Osteocyte (in vitro differentiated cells): ENCODE measurements around the gene FAM53A. TPM values are rescaled to one million over a fixed set of nuclear protein-coding genes. Genes with fewer than 3 reads are reported as not detected.

ENCODE experiments used
- DNase-seq: peaks from one replicate; pipeline ENCODE4 v3.0.0; 2021; ENCODE audit warnings: mixed read lengths; ENCODE audit not compliant: unreplicated experiment; ENCODE audit errors: extremely low spot score
- H3K27ac Mint-ChIP-seq: one replicate; pipeline ENCODE4 v1.8.0; 2021; ENCODE audit warnings: mild to moderate bottlenecking, mixed read lengths; ENCODE audit not compliant: unreplicated experiment
- H3K27me3 Mint-ChIP-seq: one replicate; pipeline ENCODE4 v1.8.0; 2021; ENCODE audit warnings: mixed read lengths; ENCODE audit not compliant: unreplicated experiment
- H3K36me3 Mint-ChIP-seq: one replicate; pipeline ENCODE4 v1.8.0; 2021; ENCODE audit warnings: mixed read lengths; ENCODE audit not compliant: unreplicated experiment
- H3K4me1 Mint-ChIP-seq: one replicate; pipeline ENCODE4 v1.8.0; 2021; ENCODE audit warnings: mixed read lengths; ENCODE audit not compliant: unreplicated experiment
- H3K4me3 Mint-ChIP-seq: one replicate; pipeline ENCODE4 v1.8.0; 2021; ENCODE audit warnings: mild to moderate bottlenecking, moderate library complexity, mixed read lengths; ENCODE audit not compliant: unreplicated experiment
- H3K9me3 Mint-ChIP-seq: one replicate; pipeline ENCODE4 v1.8.0; 2021; ENCODE audit warnings: mixed read lengths; ENCODE audit not compliant: unreplicated experiment
- CTCF ChIP-seq: fragments of 200-600 bp; sonication (generic); IDR thresholded peaks from 2 replicates; pipeline ENCODE4 v1.5.0; 2021; ENCODE audit warnings: antibody characterized with exemption, mild to moderate bottlenecking, moderate library complexity
- total RNA-seq: library from RNA; stranded (reverse); gene quantifications from 2 replicates; pipeline ENCODE4 v1.2.1, GENCODE V29; 2021

Gene FAM53A
- total RNA-seq, 1 donor from 2014 or later = 6.2 TPM

GRCh38 chr4:1597021-1597931 lies 86.8 kb downstream of the FAM53A start:
- no peaks in the 10 kb centered on the region for H3K36me3 Mint-ChIP-seq
- H3K27me3 Mint-ChIP-seq = peaks cover 4% of the 10 kb centered on the region
- no peak overlapping the region for H3K4me3 Mint-ChIP-seq
- TF ChIP-seq CTCF = no peak
- no peak overlapping the region for H3K27ac Mint-ChIP-seq
- peaks cover under 1% of the 10 kb centered on the region for H3K4me1 Mint-ChIP-seq
- no peaks in the 10 kb centered on the region for H3K9me3 Mint-ChIP-seq
- DNase-seq = no peak

DNA sequence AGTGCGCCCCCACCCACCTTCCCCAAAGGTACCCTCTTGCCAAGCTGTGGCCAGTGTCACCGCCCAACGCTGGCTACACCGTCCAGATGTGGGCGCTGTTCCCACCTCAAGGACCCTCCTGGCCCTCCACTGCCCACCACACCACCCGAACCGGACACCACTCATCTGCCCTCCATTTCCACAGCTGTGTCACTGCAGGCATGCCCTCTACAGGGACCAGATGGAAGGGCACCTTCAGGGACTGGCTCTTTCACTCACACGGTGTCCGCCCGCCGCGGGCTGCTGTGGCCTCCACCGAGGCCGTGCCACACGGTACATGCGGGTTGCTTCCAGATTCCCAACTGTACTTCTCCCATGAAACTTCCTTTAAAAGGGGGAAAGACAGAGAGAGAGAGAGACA lies 87.7 kb downstream of the FAM53A start:
- no peak overlapping the region for H3K4me3 Mint-ChIP-seq

GRCh38 chr4:1595789-1596325 lies 88.3 kb downstream of the FAM53A start:
- H3K36me3 Mint-ChIP-seq = no peaks in the 10 kb centered on the region
- H3K27me3 Mint-ChIP-seq = peaks cover 4% of the 10 kb centered on the region
- no peak for TF ChIP-seq CTCF
- DNase-seq = no peak
- H3K4me3 Mint-ChIP-seq = no peak overlapping the region
- no peaks in the 10 kb centered on the region for H3K4me1 Mint-ChIP-seq
- H3K27ac Mint-ChIP-seq = no peak overlapping the region
- peaks cover 4% of the 10 kb centered on the region for H3K9me3 Mint-ChIP-seq

More for the DNA sequence above, 87.7 kb downstream of the FAM53A start:
- Mint-ChIP-seq H3K27me3 (peaks cover 4% of the 10 kb centered on the region), H3K9me3 (no peaks in the 10 kb centered on the region), H3K36me3 (no peaks in the 10 kb centered on the region), H3K4me1 (no peaks in the 10 kb centered on the region), H3K27ac (no peak overlapping the region)
- DNase-seq = no peak
- no peak for TF ChIP-seq CTCF

GRCh38 chr4:1594871-1595788 lies 89.0 kb downstream of the FAM53A start:
- Mint-ChIP-seq H3K27me3 (peaks cover 4% of the 10 kb centered on the region), H3K36me3 (no peaks in the 10 kb centered on the region), H3K4me1 (no peaks in the 10 kb centered on the region), H3K27ac (no peak overlapping the region), H3K9me3 (peaks cover 9% of the 10 kb centered on the region), H3K4me3 (no peak overlapping the region)
- DNase-seq = no peak
- TF ChIP-seq CTCF = no peak
